Astrocyte (in vitro differentiated cells and primary cell): Measurements from ENCODE around the gene ITGB8.

Source experiments
- EZH2 ChIP-seq: IDR thresholded peaks from 2 replicates; pipeline ENCODE4 v1.6.1; 2012; ENCODE audit warnings: mild to moderate bottlenecking, low read length, inconsistent platforms; ENCODE audit not compliant: insufficient read depth
- TF ChIP-seq, protein P1 (sequence below): IDR thresholded peaks from 2 replicates; pipeline ENCODE4 v1.5.1; 2011; ENCODE audit warnings: low read depth, mild to moderate bottlenecking, inconsistent platforms, low read length, moderate library complexity; ENCODE audit not compliant: insufficient read depth

DNA sequence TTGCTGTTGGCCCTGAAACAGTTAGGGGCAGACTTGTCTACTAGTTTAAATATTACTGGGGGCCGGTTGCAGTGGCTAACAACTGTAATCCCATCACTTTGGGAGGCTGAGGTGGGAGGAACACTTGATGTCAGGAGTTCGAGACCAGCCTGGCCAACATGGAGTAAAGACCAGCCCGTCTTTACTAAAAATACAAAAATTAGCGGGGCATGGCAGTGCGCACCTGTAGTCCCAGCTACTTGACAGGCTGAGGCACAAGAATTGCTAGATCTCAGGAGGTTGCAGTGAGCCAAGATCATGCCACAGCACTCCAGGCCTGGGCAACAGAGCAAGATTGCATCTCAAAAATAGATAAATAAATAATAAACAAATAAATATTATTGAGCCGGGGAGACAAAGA lies 7.6 kb downstream of the ITGB8 start:
- TF ChIP-seq, protein P1, sequence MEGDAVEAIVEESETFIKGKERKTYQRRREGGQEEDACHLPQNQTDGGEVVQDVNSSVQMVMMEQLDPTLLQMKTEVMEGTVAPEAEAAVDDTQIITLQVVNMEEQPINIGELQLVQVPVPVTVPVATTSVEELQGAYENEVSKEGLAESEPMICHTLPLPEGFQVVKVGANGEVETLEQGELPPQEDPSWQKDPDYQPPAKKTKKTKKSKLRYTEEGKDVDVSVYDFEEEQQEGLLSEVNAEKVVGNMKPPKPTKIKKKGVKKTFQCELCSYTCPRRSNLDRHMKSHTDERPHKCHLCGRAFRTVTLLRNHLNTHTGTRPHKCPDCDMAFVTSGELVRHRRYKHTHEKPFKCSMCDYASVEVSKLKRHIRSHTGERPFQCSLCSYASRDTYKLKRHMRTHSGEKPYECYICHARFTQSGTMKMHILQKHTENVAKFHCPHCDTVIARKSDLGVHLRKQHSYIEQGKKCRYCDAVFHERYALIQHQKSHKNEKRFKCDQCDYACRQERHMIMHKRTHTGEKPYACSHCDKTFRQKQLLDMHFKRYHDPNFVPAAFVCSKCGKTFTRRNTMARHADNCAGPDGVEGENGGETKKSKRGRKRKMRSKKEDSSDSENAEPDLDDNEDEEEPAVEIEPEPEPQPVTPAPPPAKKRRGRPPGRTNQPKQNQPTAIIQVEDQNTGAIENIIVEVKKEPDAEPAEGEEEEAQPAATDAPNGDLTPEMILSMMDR = no peak
- TF ChIP-seq EZH2 = no peak
